Activated CD4-positive, alpha-beta T cell treated with anti-CD3 and anti-CD28 coated beads, Interleukin-2, amount 10 ng/mL, durations not matched to agents 24 days and 14 days (primary cell): ENCODE results near the gene WBP11. TPM values are rescaled to one million over a fixed set of nuclear protein-coding genes. Genes with fewer than 3 reads are reported as not detected.
"Not testable (repeated sequence)": the region's sequence is repeated elsewhere in the genome, so short reads cannot be mapped to it uniquely, and the experiment has no call there.

ENCODE experiments used
- DNase-seq: peaks from one replicate; pipeline ENCODE4 v3.0.0; 2022
- H3K27ac Mint-ChIP-seq: one replicate; pipeline ENCODE4 v1.8.0; 2022; ENCODE audit warnings: mild to moderate bottlenecking, mixed read lengths
- H3K27me3 Mint-ChIP-seq: one replicate; pipeline ENCODE4 v1.8.0; 2022; ENCODE audit warnings: mixed read lengths
- H3K36me3 Mint-ChIP-seq: one replicate; pipeline ENCODE4 v1.8.0; 2022; ENCODE audit warnings: low read depth, mild to moderate bottlenecking, mixed read lengths
- H3K4me1 Mint-ChIP-seq: one replicate; pipeline ENCODE4 v1.8.0; 2021; ENCODE audit warnings: mixed read lengths
- H3K4me3 Mint-ChIP-seq: one replicate; pipeline ENCODE4 v1.8.0; 2022; ENCODE audit warnings: mild to moderate bottlenecking, moderate library complexity, mixed read lengths
- H3K9me3 Mint-ChIP-seq: one replicate; pipeline ENCODE4 v1.8.0; 2021; ENCODE audit warnings: mixed read lengths
- intact Hi-C: fragments of 100-400 bp; cut with micrococcal nuclease; formaldehyde crosslinking; loops from one replicate; pipeline ENCODE4 v1.15.1; 2023
- total RNA-seq: library from RNA; stranded (reverse); gene quantifications from 2 replicates; pipeline ENCODE4 v1.2.3, GENCODE V29; 2022

WBP11 gene
- total RNA-seq, 1 donor from 2014 or later, result 136 TPM

- H3K9me3 Mint-ChIP-seq, H3K4me1 Mint-ChIP-seq, H3K4me3 Mint-ChIP-seq, H3K27ac Mint-ChIP-seq, intact Hi-C loops, DNase-seq, H3K27me3 Mint-ChIP-seq: not testable (repeated sequence)
- peaks cover 28% of the 10 kb centered on the region for H3K36me3 Mint-ChIP-seq
These were observed 43.5 kb downstream of the WBP11 start for GRCh38 chr12:14759711-14760280.

- Mint-ChIP-seq H3K27me3 (no peaks in the 10 kb centered on the region), H3K4me1 (peaks cover 10% of the 10 kb centered on the region), H3K9me3 (no peaks in the 10 kb centered on the region), H3K4me3 (no peak overlapping the region), H3K27ac (no peak overlapping the region), H3K36me3 (peaks cover 12% of the 10 kb centered on the region)
- DNase-seq, result no peak
- intact Hi-C loops, result no loop called here
These were observed 46.7 kb downstream of the WBP11 start for GRCh38 chr12:14756334-14757143.

- no peak for DNase-seq
- intact Hi-C loops, result no loop called here
- Mint-ChIP-seq H3K4me1 (peaks cover 10% of the 10 kb centered on the region), H3K36me3 (no peaks in the 10 kb centered on the region), H3K27ac (no peak overlapping the region), H3K27me3 (no peaks in the 10 kb centered on the region), H3K4me3 (no peak overlapping the region), H3K9me3 (peaks cover 5% of the 10 kb centered on the region)
These were observed 51.3 kb downstream of the WBP11 start for GRCh38 chr12:14751986-14752385.

GRCh38 chr12:14743061-14743460 is 60.2 kb downstream of the WBP11 start:
- DNase-seq, result no peak
- no peak overlapping the region for H3K27ac Mint-ChIP-seq
- no peak overlapping the region for H3K4me3 Mint-ChIP-seq
- H3K9me3 Mint-ChIP-seq, result peaks cover 13% of the 10 kb centered on the region
- no peaks in the 10 kb centered on the region for H3K27me3 Mint-ChIP-seq
- H3K4me1 Mint-ChIP-seq, result no peaks in the 10 kb centered on the region
- no peaks in the 10 kb centered on the region for H3K36me3 Mint-ChIP-seq
- intact Hi-C loops, result no loop called here

GRCh38 chr12:14741942-14742341 is 61.3 kb downstream of the WBP11 start:
- H3K4me1 Mint-ChIP-seq, result no peaks in the 10 kb centered on the region
- H3K9me3 Mint-ChIP-seq, result peaks cover 8% of the 10 kb centered on the region
- H3K27me3 Mint-ChIP-seq, result no peaks in the 10 kb centered on the region
- no peaks in the 10 kb centered on the region for H3K36me3 Mint-ChIP-seq
- no peak overlapping the region for H3K4me3 Mint-ChIP-seq
- no peak for DNase-seq
- intact Hi-C loops, result no loop called here
- H3K27ac Mint-ChIP-seq, result no peak overlapping the region

- H3K36me3 Mint-ChIP-seq, result no peaks in the 10 kb centered on the region
- peaks cover 8% of the 10 kb centered on the region for H3K9me3 Mint-ChIP-seq
- intact Hi-C loops, result no loop called here
- H3K27me3 Mint-ChIP-seq, result no peaks in the 10 kb centered on the region
- H3K4me1 Mint-ChIP-seq, result no peaks in the 10 kb centered on the region
- no peak for DNase-seq
- H3K27ac Mint-ChIP-seq, result no peak overlapping the region
- no peak overlapping the region for H3K4me3 Mint-ChIP-seq
These were observed 62.1 kb downstream of the WBP11 start for GRCh38 chr12:14741153-14741552.

GRCh38 chr12:14736441-14736840 is 66.8 kb downstream of the WBP11 start:
- H3K36me3 Mint-ChIP-seq, H3K9me3 Mint-ChIP-seq, DNase-seq, H3K4me1 Mint-ChIP-seq, H3K27ac Mint-ChIP-seq, H3K4me3 Mint-ChIP-seq, intact Hi-C loops: not testable (repeated sequence)
- H3K27me3 Mint-ChIP-seq, result peaks cover 11% of the 10 kb centered on the region

Other genes with a start within 250 kb of the WBP11 start
- gene PLBD1, start 235.6 kb downstream of the WBP11 start, total RNA-seq, result not detected in 2 replicates
- gene GUCY2C, start 106.9 kb downstream of the WBP11 start, total RNA-seq, result not detected in 2 replicates
- 2.2 and 3.0 TPM in 2 replicates for gene C12orf60, start 192 bp upstream of the WBP11 start, total RNA-seq
- gene SMCO3, start 10.7 kb upstream of the WBP11 start, total RNA-seq, result not detected in 2 replicates
- gene ART4, start 40.0 kb upstream of the WBP11 start, total RNA-seq, result not detected in 2 replicates
- gene MGP, start 82.4 kb upstream of the WBP11 start, total RNA-seq, result not detected in 2 replicates
- gene ERP27, start 135.1 kb upstream of the WBP11 start, total RNA-seq, result 1.5 and 1.8 TPM in 2 replicates
- gene ARHGDIB, start 158.1 kb upstream of the WBP11 start, total RNA-seq, result 452 TPM in 2 replicates
- gene PDE6H, start 169.6 kb upstream of the WBP11 start, total RNA-seq, result not detected in 2 replicates